Islet of Langerhans (tissue), 1 donor: ENCODE results near the gene KRT9.

Experiments
- FAIRE-seq: peaks from one replicate; lab custom pipeline; 2011; peaks lifted over from hg19 to GRCh38; lab: Jason Lieb, UNC

Gene KRT9

DNA sequence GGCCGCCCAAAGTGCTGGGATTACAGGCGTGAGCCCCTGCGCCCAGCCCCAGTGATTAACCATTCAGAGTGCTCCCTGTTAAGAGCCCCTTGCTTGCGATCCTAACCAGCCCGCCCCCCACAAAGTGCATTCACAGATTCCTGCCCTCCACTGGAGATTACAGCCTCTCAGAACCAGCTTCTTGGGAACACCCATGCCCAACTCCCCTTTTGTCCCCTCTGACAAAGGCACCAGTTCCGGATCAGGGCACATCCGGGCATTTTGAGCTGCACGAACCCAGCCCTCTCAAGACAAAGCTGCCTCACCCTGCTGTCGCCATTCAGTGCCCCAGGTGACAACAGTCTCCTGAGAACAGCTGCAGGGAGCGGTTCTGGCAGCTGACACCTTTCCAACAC, 42.9 kb downstream of the KRT9 start:
- FAIRE-seq = no peak

DNA sequence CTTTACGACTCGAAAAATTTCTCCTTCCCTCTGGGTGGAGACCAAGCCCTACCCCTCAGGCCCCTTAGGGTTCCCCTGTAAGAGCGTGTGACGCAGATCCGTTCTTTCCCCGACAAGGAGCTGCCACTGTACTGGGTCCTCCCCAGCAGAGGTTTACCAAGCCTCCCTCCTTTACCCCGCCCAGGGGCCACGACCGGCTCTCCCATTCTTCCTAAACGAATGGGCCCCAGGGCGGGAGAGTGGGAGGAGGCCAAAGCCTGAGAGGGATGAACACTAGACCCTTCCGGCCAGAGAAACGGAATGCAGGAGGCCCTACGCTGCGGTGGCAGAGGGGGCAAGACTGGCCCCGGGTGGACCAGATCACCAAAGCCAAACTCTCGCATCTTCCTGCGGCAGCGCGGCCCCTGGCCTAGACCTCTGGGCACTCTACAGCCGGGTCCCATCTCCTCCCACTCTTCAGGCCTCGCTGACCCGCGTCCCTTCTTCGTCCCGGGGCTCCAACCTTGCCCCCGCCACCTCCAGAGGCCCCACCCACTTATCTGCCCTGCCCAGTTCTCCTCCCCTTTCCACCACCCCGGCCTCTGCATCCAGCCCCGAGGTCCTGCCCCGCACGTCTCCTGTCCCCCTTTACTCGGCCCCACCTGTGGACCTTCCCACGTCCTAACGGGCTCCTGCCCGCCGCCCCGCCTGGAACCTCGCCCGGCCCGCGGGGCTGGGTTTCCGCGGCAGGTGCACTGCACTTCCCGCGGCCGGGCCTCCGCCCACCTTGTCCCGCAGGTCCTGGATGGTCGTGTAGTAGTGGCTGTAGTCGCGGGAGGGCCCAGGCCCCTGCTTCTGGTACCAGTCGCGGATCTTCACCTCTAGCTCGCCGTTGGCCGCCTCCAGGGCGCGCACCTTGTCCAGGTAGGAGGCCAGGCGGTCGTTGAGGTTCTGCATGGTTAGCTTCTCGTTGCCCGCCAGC, 44.5 kb downstream of the KRT9 start:
- FAIRE-seq = no peak

DNA sequence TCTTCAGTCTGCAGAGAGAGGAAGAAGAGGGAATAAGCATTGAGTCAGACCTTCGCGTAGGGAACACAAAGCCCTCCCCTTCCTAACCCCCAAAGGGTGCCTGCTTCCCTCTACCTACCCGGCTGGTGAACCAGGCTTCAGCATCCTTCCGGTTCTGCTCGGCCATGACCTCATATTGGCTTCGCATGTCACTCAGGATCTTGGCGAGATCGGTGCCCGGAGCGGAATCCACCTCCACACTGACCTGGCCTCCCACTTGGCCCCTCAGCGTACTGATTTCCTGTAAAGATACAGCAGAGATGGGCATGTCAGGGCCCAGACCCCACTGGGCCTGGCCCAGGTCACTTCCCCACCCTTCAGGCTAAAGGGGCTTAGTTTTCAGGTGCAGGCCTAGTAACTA, 47.6 kb downstream of the KRT9 start:
- FAIRE-seq = no peak

- FAIRE-seq = no peak
These were observed 48.1 kb downstream of the KRT9 start for GRCh38 chr17:41523787-41524186.

- FAIRE-seq = no peak
These were observed 48.6 kb downstream of the KRT9 start for GRCh38 chr17:41523225-41523593.

DNA sequence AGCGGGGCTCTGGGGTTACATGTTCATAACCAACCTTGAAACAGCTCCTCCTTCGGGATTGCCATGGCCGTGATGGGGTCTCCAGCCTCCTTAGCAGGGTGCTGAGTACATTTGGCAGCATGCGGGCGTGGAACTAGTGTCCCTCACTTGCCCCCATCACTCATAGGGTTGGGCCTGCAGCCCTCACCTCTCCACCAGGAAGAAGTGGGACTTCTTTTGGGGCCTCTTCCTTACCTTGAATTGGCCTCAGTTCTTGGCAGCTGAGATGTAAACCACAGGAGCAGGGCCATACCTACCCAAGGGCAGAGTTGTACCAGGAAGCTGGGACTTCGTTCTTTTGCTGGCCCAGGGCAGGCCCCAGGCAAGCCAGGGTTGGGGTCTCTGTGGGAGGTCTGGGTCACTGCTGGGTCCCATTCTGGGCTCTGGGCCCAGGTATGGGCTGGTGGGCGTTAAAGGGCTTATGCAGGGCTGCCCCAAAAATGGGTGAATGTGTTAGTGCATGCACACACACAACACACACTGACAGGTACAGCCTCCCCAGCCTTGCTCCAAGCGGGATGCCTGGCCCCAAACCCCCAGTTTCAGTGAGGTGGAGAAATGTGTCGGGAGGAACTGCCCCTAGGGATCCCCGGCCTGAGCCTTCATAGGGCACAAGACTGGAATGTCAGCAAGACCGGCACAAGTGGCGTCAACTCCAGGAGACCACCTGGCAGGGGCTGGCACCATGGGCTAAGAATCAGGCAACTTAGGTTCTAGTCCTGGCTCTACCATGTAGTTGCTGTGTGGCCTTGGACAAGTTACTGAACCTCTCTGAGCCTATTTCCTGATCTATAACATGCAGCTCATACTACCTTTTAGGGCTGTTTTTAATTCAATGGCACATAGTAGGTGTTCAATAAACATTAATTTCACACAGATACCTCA, 49.3 kb downstream of the KRT9 start:
- FAIRE-seq = no peak

DNA sequence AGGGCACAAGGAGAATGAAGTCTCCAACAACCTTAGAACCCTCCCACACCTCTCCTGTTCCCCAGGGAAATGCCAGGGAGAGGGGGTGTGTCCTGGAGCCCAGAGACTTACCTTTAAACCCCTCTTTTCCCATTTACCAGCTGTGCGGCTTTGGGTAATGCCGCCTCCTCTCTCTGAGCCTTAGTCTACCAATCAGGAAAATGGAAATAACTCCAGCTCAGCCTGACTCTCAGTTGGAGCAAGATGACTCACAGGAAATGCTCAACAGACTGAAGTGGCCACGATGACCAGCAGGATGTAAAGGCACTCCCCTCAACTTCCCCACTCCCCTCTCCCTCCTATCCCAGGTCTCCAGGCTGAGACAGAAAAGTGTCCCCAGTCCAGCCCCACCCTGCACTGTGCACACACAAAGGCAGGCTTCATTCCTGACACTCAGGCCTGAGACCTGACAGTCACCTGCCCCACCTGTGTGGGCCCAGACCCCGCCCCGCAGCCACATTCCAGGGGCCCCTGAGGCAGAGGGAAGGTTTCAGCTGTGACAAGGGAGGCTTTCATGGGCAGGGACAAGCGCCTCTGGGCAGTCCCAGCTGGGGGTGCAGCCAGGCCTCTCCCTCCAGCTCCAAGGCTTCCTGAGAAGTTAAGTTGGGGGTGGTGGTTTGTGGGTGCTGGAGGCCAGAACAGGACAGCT, 50.1 kb downstream of the KRT9 start:
- FAIRE-seq = no peak

DNA sequence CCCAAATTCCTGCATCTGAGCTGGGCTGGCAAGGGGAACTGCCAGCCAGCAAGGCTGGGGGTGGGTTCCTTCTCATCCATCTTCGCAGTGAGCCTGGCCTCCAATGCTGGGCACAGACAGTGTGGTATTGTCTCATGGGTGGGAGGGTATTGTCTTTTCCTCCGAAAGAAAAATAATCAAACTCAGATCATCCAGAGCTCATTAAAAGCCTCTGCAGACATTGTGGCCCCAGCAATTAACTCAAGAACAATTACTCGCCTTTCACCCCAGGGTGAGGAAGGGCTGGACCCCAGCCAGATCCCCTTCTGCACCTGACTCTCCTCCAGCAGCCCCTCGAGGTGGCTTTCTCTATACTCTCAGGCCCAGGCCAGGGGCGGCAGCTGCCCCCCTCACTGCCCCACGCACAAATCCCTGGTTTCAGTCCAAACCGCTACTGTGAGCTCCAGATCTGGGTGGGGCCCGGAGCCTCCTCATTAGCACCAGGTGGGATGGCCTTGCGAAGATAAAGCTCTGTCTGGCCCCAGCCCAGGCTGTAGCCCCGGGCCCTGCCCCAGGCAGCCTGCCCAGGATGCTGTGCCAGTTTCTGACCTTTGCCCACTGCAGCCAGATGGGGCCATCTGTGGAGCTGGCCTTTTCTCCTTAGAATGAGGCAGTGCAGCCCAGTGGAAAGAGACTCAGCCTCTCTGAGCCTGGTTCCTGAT, 50.9 kb downstream of the KRT9 start:
- FAIRE-seq = no peak

- FAIRE-seq = no peak
These were observed 52.2 kb downstream of the KRT9 start for GRCh38 chr17:41519501-41520224.

GRCh38 chr17:41518789-41519449, 52.9 kb downstream of the KRT9 start, which contains the start of gene KRT15:
KRT15 (minus strand) TSS chr17:41518890; CDS start chr17:41518827, 63 bp downstream.
- FAIRE-seq = no peak

GRCh38 chr17:41518031-41518430, 53.8 kb downstream of the KRT9 start:
- no peak for FAIRE-seq

GRCh38 chr17:41516830-41517283, 55.0 kb downstream of the KRT9 start:
- FAIRE-seq = no peak

- FAIRE-seq = no peak
These were observed 55.6 kb downstream of the KRT9 start for GRCh38 chr17:41516147-41516829.
